Measurements from ENCODE around the gene RNF144B.
"Not testable (repeated sequence)": the region's sequence is repeated elsewhere in the genome, so short reads cannot be mapped to it uniquely, and the experiment has no call there.

RNF144B gene

GRCh38 chr6:18451756-18452155 is 64.6 kb downstream of the RNF144B start:
- no peak for DNase-seq

GRCh38 chr6:18454446-18454845 is 67.3 kb downstream of the RNF144B start:
- no peak for DNase-seq

GRCh38 chr6:18457065-18457737 is 70.1 kb downstream of the RNF144B start:
- no peak for DNase-seq

GRCh38 chr6:18458086-18458485 is 70.9 kb downstream of the RNF144B start:
- DNase-seq, result not testable (repeated sequence)

GRCh38 chr6:18463429-18463828 is 76.3 kb downstream of the RNF144B start:
- DNase-seq, result no peak

- no peak for DNase-seq
Observed at GRCh38 chr6:18464176-18464575, 77.0 kb downstream of the RNF144B start.

- DNase-seq, result no peak
Observed at GRCh38 chr6:18465410-18466154, 78.4 kb downstream of the RNF144B start.

GRCh38 chr6:18467741-18468502 is 80.8 kb downstream of the RNF144B start:
- no peak for DNase-seq

GRCh38 chr6:18468503-18468843 is 81.3 kb downstream of the RNF144B start:
- no peak for DNase-seq

- DNase-seq, result no peak
Observed at GRCh38 chr6:18469536-18469935, 82.4 kb downstream of the RNF144B start.

GRCh38 chr6:18471232-18471964 is 84.2 kb downstream of the RNF144B start:
- DNase-seq, result no peak

- DNase-seq, result no peak
Observed at GRCh38 chr6:18472941-18473340, 85.8 kb downstream of the RNF144B start.

GRCh38 chr6:18473755-18474154 is 86.6 kb downstream of the RNF144B start:
- DNase-seq, result no peak

- DNase-seq, result no peak
Observed at GRCh38 chr6:18477301-18477941, 90.3 kb downstream of the RNF144B start.

GRCh38 chr6:18478610-18479009 is 91.5 kb downstream of the RNF144B start:
- no peak for DNase-seq

- no peak for DNase-seq
Observed at GRCh38 chr6:18481870-18482269, 94.7 kb downstream of the RNF144B start.

- no peak for DNase-seq
Observed at GRCh38 chr6:18485660-18486435, 98.7 kb downstream of the RNF144B start.

- DNase-seq, result no peak
Observed at GRCh38 chr6:18488004-18488403, 100.9 kb downstream of the RNF144B start.

GRCh38 chr6:18488526-18489270 is 101.5 kb downstream of the RNF144B start:
- no peak for DNase-seq

GRCh38 chr6:18489335-18489734 is 102.2 kb downstream of the RNF144B start:
- DNase-seq, result no peak

Measured in NCI-H187 treated with DMSO at 0.1 percent for 48 hours (cell line).